H9 (cell line): ENCODE data around the gene SMARCC2. TPM values are rescaled to one million over a fixed set of nuclear protein-coding genes. Genes with fewer than 3 reads are reported as not detected.

ENCODE experiments used
- DNase-seq: peaks from one replicate; pipeline ENCODE4 v3.0.0-alpha.2; 2017
- H2AFZ ChIP-seq: one replicate; pipeline ENCODE4 v1.6.1; 2013; ENCODE audit warnings: mild to moderate bottlenecking, low read length, control low read depth, moderate library complexity
- H2AK5ac ChIP-seq: 2 replicates; pipeline ENCODE4 v1.6.1; 2013; ENCODE audit warnings: low read length, control low read depth, mixed read lengths; ENCODE audit not compliant: insufficient read length
- H2BK120ac ChIP-seq: one replicate; pipeline ENCODE4 v1.6.1; 2013; ENCODE audit warnings: low read depth, mild to moderate bottlenecking, low read length, control low read depth, inconsistent platforms; ENCODE audit not compliant: poor library complexity, severe bottlenecking
- H2BK12ac ChIP-seq: 2 replicates; pipeline ENCODE4 v1.6.1; 2013; ENCODE audit warnings: low read length, control low read depth, mixed read lengths, low read depth; ENCODE audit not compliant: insufficient read length
- H2BK15ac ChIP-seq: 2 replicates; pipeline ENCODE4 v1.6.1; 2013; ENCODE audit warnings: low read depth, low read length, control low read depth
- H2BK20ac ChIP-seq: one replicate; pipeline ENCODE4 v1.6.1; 2013; ENCODE audit warnings: low read depth, mild to moderate bottlenecking, low read length, control low read depth, inconsistent platforms; ENCODE audit not compliant: poor library complexity, severe bottlenecking
- H2BK5ac ChIP-seq: 2 replicates; pipeline ENCODE4 v1.6.1; 2013; ENCODE audit warnings: low read length, control low read depth, mixed read lengths; ENCODE audit not compliant: insufficient read length
- H3K14ac ChIP-seq: 2 replicates; pipeline ENCODE4 v1.6.1; 2013; ENCODE audit warnings: low read length, control low read depth; ENCODE audit not compliant: insufficient read depth
- H3K18ac ChIP-seq: 2 replicates; pipeline ENCODE4 v1.6.1; 2013; ENCODE audit warnings: low read depth, mild to moderate bottlenecking, mixed read lengths, low read length, control low read depth; ENCODE audit not compliant: insufficient read length
- H3K23ac ChIP-seq: 2 replicates; pipeline ENCODE4 v1.6.1; 2013; ENCODE audit warnings: low read length, control low read depth, mixed read lengths, low read depth; ENCODE audit not compliant: insufficient read length
- H3K23me2 ChIP-seq: 2 replicates; pipeline ENCODE4 v1.6.1; 2013; ENCODE audit warnings: low read depth, mild to moderate bottlenecking, mixed read lengths, low read length, control low read depth; ENCODE audit not compliant: insufficient read length, poor library complexity, severe bottlenecking
- H3K27ac ChIP-seq: 2 replicates; pipeline ENCODE4 v1.5.1; 2013; ENCODE audit warnings: low read length, control low read depth, mixed read lengths, low read depth; ENCODE audit not compliant: insufficient read length
- H3K27me3 ChIP-seq: 2 replicates; pipeline ENCODE4 v1.6.1; 2013; ENCODE audit warnings: low read length, control low read depth, inconsistent platforms; ENCODE audit not compliant: insufficient read depth
- H3K4ac ChIP-seq: 2 replicates; pipeline ENCODE4 v1.6.1; 2013; ENCODE audit warnings: low read depth, mild to moderate bottlenecking, control low read depth, inconsistent platforms, low read length, moderate library complexity
- H3K4me1 ChIP-seq: 2 replicates; pipeline ENCODE4 v1.6.1; 2013; ENCODE audit warnings: low read length, control low read depth, inconsistent platforms; ENCODE audit not compliant: insufficient read depth
- H3K4me2 ChIP-seq: 2 replicates; pipeline ENCODE4 v1.6.1; 2013; ENCODE audit warnings: low read length, control low read depth, mixed read lengths; ENCODE audit not compliant: insufficient read length, insufficient read depth
- H3K56ac ChIP-seq: 2 replicates; pipeline ENCODE4 v1.6.1; 2013; ENCODE audit warnings: low read depth, mild to moderate bottlenecking, mixed read lengths, low read length, control low read depth; ENCODE audit not compliant: insufficient read length
- H3K79me1 ChIP-seq: 2 replicates; pipeline ENCODE4 v1.6.1; 2013; ENCODE audit warnings: low read depth, mild to moderate bottlenecking, moderate library complexity, low read length, control low read depth, inconsistent platforms; ENCODE audit not compliant: insufficient read depth, poor library complexity, severe bottlenecking
- H3K79me2 ChIP-seq: 2 replicates; pipeline ENCODE4 v1.6.1; 2013; ENCODE audit warnings: low read length, control low read depth, inconsistent platforms; ENCODE audit not compliant: insufficient read depth
- H3K9ac ChIP-seq: 2 replicates; pipeline ENCODE4 v1.6.1; 2013; ENCODE audit warnings: low read length, control low read depth, mixed read lengths; ENCODE audit not compliant: insufficient read length; ENCODE audit errors: extremely low read depth
- H3K9me3 ChIP-seq: one replicate; pipeline ENCODE4 v1.6.1; 2013; ENCODE audit warnings: low read depth, low read length, inconsistent platforms; ENCODE audit not compliant: control insufficient read depth
- H3T11ph ChIP-seq: one replicate; pipeline ENCODE4 v1.6.1; 2013; ENCODE audit warnings: mild to moderate bottlenecking, low read length, control low read depth, inconsistent platforms
- H4K20me1 ChIP-seq: one replicate; pipeline ENCODE4 v1.6.1; 2013; ENCODE audit not compliant: control insufficient read depth, insufficient read length, insufficient read depth
- H4K5ac ChIP-seq: 2 replicates; pipeline ENCODE4 v1.6.1; 2013; ENCODE audit warnings: low read depth, mild to moderate bottlenecking, mixed read lengths, low read length, control low read depth; ENCODE audit not compliant: insufficient read length
- H4K8ac ChIP-seq: replicated peaks from 2 replicates; pipeline ENCODE4 v1.6.1; 2013; ENCODE audit warnings: low read length, control low read depth, mixed read lengths, low read depth; ENCODE audit not compliant: insufficient read length
- H4K91ac ChIP-seq: 2 replicates; pipeline ENCODE4 v1.6.1; 2013; ENCODE audit warnings: low read depth, mild to moderate bottlenecking, moderate library complexity, mixed read lengths, low read length, control low read depth; ENCODE audit not compliant: insufficient read length
- H3K27ac Mint-ChIP-seq, 3 experiments: 2 replicates in 2 of 3; 3 replicates in 1 of 3; pipeline ENCODE4 v1.8.0; 2020 to 2021; ENCODE audit warnings: mixed read lengths in 3 of 3, mild to moderate bottlenecking in 1 of 3, moderate library complexity in 1 of 3
- H3K27me3 Mint-ChIP-seq: 2 replicates; pipeline ENCODE4 v1.8.0; 2021; ENCODE audit warnings: low read depth, mild to moderate bottlenecking, moderate library complexity, mixed read lengths
- H3K36me3 Mint-ChIP-seq, 3 experiments: 2 replicates in 2 of 3; 3 replicates in 1 of 3; pipeline ENCODE4 v1.8.0; 2020 to 2021; ENCODE audit warnings: low read depth in 3 of 3, mixed read lengths in 3 of 3; ENCODE audit not compliant: insufficient read depth in 1 of 3
- H3K4me1 Mint-ChIP-seq, 2 experiments: 2 replicates each; pipeline ENCODE4 v1.8.0; 2020; ENCODE audit warnings: mixed read lengths in 2 of 2
- H3K4me3 Mint-ChIP-seq, 2 experiments: 2 replicates in 1 of 2; 3 replicates in 1 of 2; pipeline ENCODE4 v1.8.0; 2020 to 2021; ENCODE audit warnings: mild to moderate bottlenecking in 2 of 2, mixed read lengths in 2 of 2, moderate library complexity in 1 of 2
- H3K9me3 Mint-ChIP-seq, 2 experiments: 2 replicates in 1 of 2; 3 replicates in 1 of 2; pipeline ENCODE4 v1.8.0; 2020; ENCODE audit warnings: mild to moderate bottlenecking in 2 of 2, mixed read lengths in 2 of 2, moderate library complexity in 1 of 2
- CTCF ChIP-seq: fragments of 200-600 bp; sonication (generic); conservative IDR thresholded peaks from 3 replicates; pipeline ENCODE4 v1.8.0; 2021; ENCODE audit warnings: antibody characterized with exemption, mild to moderate bottlenecking
- WGBS: extraction: QIAGEN DNeasy Blood & Tissue Kit; methylation state at CpG from one replicate; pipeline ENCODE4 v1.1.7; 2013; ENCODE audit warnings: missing lambda C conversion rate, low lambda C conversion rate, mixed read lengths; ENCODE audit not compliant: insufficient read length; ENCODE audit errors: extremely low coverage; 5-methylcytosine and 5-hydroxymethylcytosine counted together
- total RNA-seq: library from RNA; stranded (reverse); gene quantifications from 2 replicates; pipeline ENCODE4 v1.2.1, GENCODE V29; 2021

SMARCC2 gene
- total RNA-seq, 1 experiment from 2014 or later = 86.9 TPM

GRCh38 chr12:56208006-56208405 lies 18.7 kb upstream of the SMARCC2 start:
- H3K27me3 ChIP-seq = no peaks in the 10 kb centered on the region
- Mint-ChIP-seq H3K36me3 (peaks cover 45 to 84% (median 73%) of the 10 kb centered on the region in 3 experiments; a peak in 6 of 7 replicates), H3K4me1 (no peaks in the 10 kb centered on the region), H3K27me3 (no peaks in the 10 kb centered on the region), H3K4me3 (no peak overlapping the region), H3K27ac (no peak overlapping the region), H3K9me3 (no peaks in the 10 kb centered on the region)
- H3K56ac ChIP-seq = no peak overlapping the region
- no peak overlapping the region for H2BK15ac ChIP-seq
- DNase-seq = no peak
- H3K23me2 ChIP-seq = no peaks in the 10 kb centered on the region
- no peaks in the 10 kb centered on the region for H3K4me1 ChIP-seq
- no peak overlapping the region for H3K4me2 ChIP-seq
- H3K9me3 ChIP-seq = no peaks in the 10 kb centered on the region
- no peak overlapping the region for H4K8ac ChIP-seq
- no peak overlapping the region for H3K27ac ChIP-seq
- no peak overlapping the region for H3K4ac ChIP-seq
- no peaks in the 10 kb centered on the region for H4K20me1 ChIP-seq
- H3T11ph ChIP-seq = no peak overlapping the region
- H3K79me2 ChIP-seq = no peaks in the 10 kb centered on the region
- H2BK5ac ChIP-seq = no peak overlapping the region
- no peak for TF ChIP-seq CTCF
- H2BK12ac ChIP-seq = no peak overlapping the region
- H3K79me1 ChIP-seq = no peaks in the 10 kb centered on the region
- no peak overlapping the region for H3K23ac ChIP-seq
- no CpG with 5 or more reads among the region's 6 CpGs for WGBS
- H4K91ac ChIP-seq = no peak overlapping the region
- no peak overlapping the region for H3K14ac ChIP-seq
- no peak overlapping the region for H3K18ac ChIP-seq
- H4K5ac ChIP-seq = no peak overlapping the region
- H2BK120ac ChIP-seq = no peak overlapping the region
- H2AK5ac ChIP-seq = no peak overlapping the region
- no peak overlapping the region for H2AFZ ChIP-seq
- H2BK20ac ChIP-seq = no peak overlapping the region
- H3K9ac ChIP-seq = no peak overlapping the region
